ENCODE measurements around the gene FGF12. TPM values are rescaled to one million over a fixed set of nuclear protein-coding genes. Genes with fewer than 3 reads are reported as not detected.

The FGF12 gene
- total and polyA plus RNA-seq, 2 experiments from 2014 or later = 6.0 to 14.3 TPM

- TF ChIP-seq ZNF462 (CRISPR knock-in tag; IDR thresholded peaks at IDR 0.05) (no peak), POLR2AphosphoS5 (IDR thresholded peaks at IDR 0.05; ENCODE audit: low read depth) (no peak), ZNF331 (CRISPR knock-in tag; IDR thresholded peaks at IDR 0.05; ENCODE audit: low read depth) (no peak), NANOG (IDR thresholded peaks at IDR 0.05; ENCODE audit: borderline replicate concordance) (no peak), EZH2phosphoT487 (IDR thresholded peaks at IDR 0.05; ENCODE audit: unreplicated experiment) (no peak), CREB1 (CRISPR knock-in tag; IDR thresholded peaks at IDR 0.05; ENCODE audit: low read depth) (no peak)
These were observed 487.4 kb downstream of the FGF12 start (continued) for GRCh38 chr3:192239956-192240355.

- Histone ChIP-seq H4K20me1 (replicated peaks; ENCODE audit: insufficient read depth) (no peaks in the 10 kb centered on the region), H3F3A (replicated peaks; ENCODE audit: low read depth) (no peaks in the 10 kb centered on the region), H3K36me3 (ENCODE audit: insufficient read depth) (no peaks in the 10 kb centered on the region), H3K27ac (ENCODE audit: low read depth) (no peak overlapping the region), H2AFZ (no peak overlapping the region), H3K79me2 (replicated peaks; ENCODE audit: insufficient read depth) (no peaks in the 10 kb centered on the region), H3K4me1 (ENCODE audit: insufficient read depth) (peaks cover 11% of the 10 kb centered on the region; the same call in 1 of the 2 replicates), H3K27me3 (ENCODE audit: insufficient read depth) (no peaks in the 10 kb centered on the region), H3K4me2 (no peak overlapping the region), H3K9me2 (ENCODE audit: insufficient read depth) (peaks cover 4% of the 10 kb centered on the region; the same call in 1 of the 2 replicates), H3K4me3 (no peak overlapping the region)
- H3K4me3 Mint-ChIP-seq = no peak overlapping the region
- ATAC-seq (no peak), DNase-seq (ENCODE audit: low spot score) (peak; percentile 25)
- H3K27me3 Mint-ChIP-seq (ENCODE audit: insufficient read depth, low read depth, poor library complexity) = no peaks in the 10 kb centered on the region
- H3K36me3 Mint-ChIP-seq (ENCODE audit: low read depth) = no peaks in the 10 kb centered on the region; the same call in 1 of the 3 replicates
- no peaks in the 10 kb centered on the region for H3K9me3 Mint-ChIP-seq
- H3K4me1 Mint-ChIP-seq = peaks cover 19% of the 10 kb centered on the region; the same call in 2 of the 3 replicates
- H3K27ac Mint-ChIP-seq = no peak overlapping the region
- TF ChIP-seq CTCF (conservative IDR thresholded peaks at IDR 0.05; ENCODE audit: low read depth in 2 of 2) (peak; percentile 43 to 63), CREB1 (CRISPR knock-in tag; IDR thresholded peaks at IDR 0.05; ENCODE audit: low read depth) (no peak)
These were observed 489.2 kb downstream of the FGF12 start for GRCh38 chr3:192237992-192238608.
